Fibroblast of villous mesenchyme (primary cell): ENCODE results near the gene CERS5. TPM values are rescaled to one million over a fixed set of nuclear protein-coding genes. Genes with fewer than 3 reads are reported as not detected.

Source experiments
- DNase-seq: peaks from one replicate; pipeline ENCODE4 v3.0.0-alpha.2; 2010; ENCODE audit warnings: low read depth
- H3K4me3 ChIP-seq: 2 replicates; pipeline ENCODE4 v1.5.1; 2011; ENCODE audit warnings: low read depth, mild to moderate bottlenecking, low read length
- total RNA-seq: library from RNA; depleted of rRNA; stranded (reverse); fragments of >200 nt; gene quantifications from 2 replicates; pipeline ENCODE4 v1.2.3, GENCODE V29; 2012
- TF ChIP-seq, protein P1 (sequence below): IDR thresholded peaks from 2 replicates; pipeline ENCODE4 v1.5.1; 2012; ENCODE audit warnings: low read depth, mild to moderate bottlenecking, low read length; ENCODE audit not compliant: insufficient read depth

CERS5 gene
- total RNA-seq, 1 donor: 40.2 TPM

GRCh38 chr12:50082644-50083043 lies 84.5 kb downstream of the CERS5 start:
- TF ChIP-seq, protein P1, sequence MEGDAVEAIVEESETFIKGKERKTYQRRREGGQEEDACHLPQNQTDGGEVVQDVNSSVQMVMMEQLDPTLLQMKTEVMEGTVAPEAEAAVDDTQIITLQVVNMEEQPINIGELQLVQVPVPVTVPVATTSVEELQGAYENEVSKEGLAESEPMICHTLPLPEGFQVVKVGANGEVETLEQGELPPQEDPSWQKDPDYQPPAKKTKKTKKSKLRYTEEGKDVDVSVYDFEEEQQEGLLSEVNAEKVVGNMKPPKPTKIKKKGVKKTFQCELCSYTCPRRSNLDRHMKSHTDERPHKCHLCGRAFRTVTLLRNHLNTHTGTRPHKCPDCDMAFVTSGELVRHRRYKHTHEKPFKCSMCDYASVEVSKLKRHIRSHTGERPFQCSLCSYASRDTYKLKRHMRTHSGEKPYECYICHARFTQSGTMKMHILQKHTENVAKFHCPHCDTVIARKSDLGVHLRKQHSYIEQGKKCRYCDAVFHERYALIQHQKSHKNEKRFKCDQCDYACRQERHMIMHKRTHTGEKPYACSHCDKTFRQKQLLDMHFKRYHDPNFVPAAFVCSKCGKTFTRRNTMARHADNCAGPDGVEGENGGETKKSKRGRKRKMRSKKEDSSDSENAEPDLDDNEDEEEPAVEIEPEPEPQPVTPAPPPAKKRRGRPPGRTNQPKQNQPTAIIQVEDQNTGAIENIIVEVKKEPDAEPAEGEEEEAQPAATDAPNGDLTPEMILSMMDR: no peak
- no peak for DNase-seq
- H3K4me3 ChIP-seq: no peak overlapping the region

DNA sequence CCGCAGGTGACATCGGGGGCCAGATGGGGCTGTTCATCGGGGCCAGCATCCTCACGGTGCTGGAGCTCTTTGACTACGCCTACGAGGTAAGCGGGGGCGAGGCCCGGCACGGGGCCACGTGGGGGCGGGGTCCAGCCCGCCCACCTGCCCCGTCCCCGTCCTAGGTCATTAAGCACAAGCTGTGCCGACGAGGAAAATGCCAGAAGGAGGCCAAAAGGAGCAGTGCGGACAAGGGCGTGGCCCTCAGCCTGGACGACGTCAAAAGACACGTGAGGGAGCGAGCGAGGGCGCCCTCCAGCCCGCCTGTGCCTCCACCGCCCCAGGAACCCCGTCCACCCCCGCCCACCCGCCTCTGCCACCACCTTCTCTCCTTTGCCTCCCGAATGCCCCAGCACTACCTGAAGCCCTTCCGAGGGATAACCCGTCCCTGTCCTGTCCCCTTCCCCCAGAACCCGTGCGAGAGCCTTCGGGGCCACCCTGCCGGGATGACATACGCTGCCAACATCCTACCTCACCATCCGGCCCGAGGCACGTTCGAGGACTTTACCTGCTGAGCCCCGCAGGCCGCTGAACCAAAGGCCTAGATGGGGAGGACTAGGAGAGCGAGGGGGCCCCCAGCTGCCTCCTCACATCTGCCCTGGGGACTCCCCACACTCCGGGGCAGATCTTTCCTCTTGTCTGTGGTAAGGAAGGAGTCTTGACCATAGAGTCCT lies 85.9 kb downstream of the CERS5 start:
- DNase-seq: no peak
- no peak overlapping the region for H3K4me3 ChIP-seq
- TF ChIP-seq, protein P1: no peak

GRCh38 chr12:50079771-50080170 lies 87.4 kb downstream of the CERS5 start:
- no peak for DNase-seq
- TF ChIP-seq, protein P1: no peak
- no peak overlapping the region for H3K4me3 ChIP-seq

Other genes with a start within 250 kb of the CERS5 start
- gene AQP2, start 216.6 kb downstream of the CERS5 start, total RNA-seq: not detected in 2 replicates
- gene AQP5, start 205.5 kb downstream of the CERS5 start, total RNA-seq: not detected in 2 replicates
- not detected in 2 replicates for gene AQP6, start 194.4 kb downstream of the CERS5 start, total RNA-seq
- gene RACGAP1, start 141.9 kb downstream of the CERS5 start, total RNA-seq: 36.1 and 69.1 TPM in 2 replicates
- 1.3 and 1.6 TPM in 2 replicates for gene ASIC1, start 109.8 kb downstream of the CERS5 start, total RNA-seq
- 52.5 and 60.9 TPM in 2 replicates for gene SMARCD1, start 82.0 kb downstream of the CERS5 start, total RNA-seq
- gene GPD1, start 63.4 kb downstream of the CERS5 start, total RNA-seq: under 0.01 TPM in 1 of 2 replicates, not detected in the other
- 36.7 and 40.3 TPM in 2 replicates for gene COX14, start 55.1 kb downstream of the CERS5 start, total RNA-seq
- gene LIMA1, start 116.2 kb upstream of the CERS5 start, total RNA-seq: 188 and 377 TPM in 2 replicates
- gene FAM186A, start 229.2 kb upstream of the CERS5 start, total RNA-seq: under 0.01 TPM in 1 of 2 replicates, not detected in the other
- 26.1 and 57.9 TPM in 2 replicates for gene LARP4, start 233.5 kb upstream of the CERS5 start, total RNA-seq